ENCODE results near the gene PTPRN2. TPM values are rescaled to one million over a fixed set of nuclear protein-coding genes. Genes with fewer than 3 reads are reported as not detected.

PTPRN2 gene
- total and polyA plus RNA-seq, 4 donors, result 18.1 to 69.9 (median 50.4) TPM

- Histone ChIP-seq H3K27ac (ENCODE audit: low read depth, low read length) (no peak overlapping the region), H3K4me3 (ENCODE audit: low read depth, low read length) (no peak overlapping the region), H3K9me3 (ENCODE audit: control insufficient read depth, insufficient read depth, low read length) (no peaks in the 10 kb centered on the region), H3K36me3 (ENCODE audit: control insufficient read depth, insufficient read depth, low read length) (peaks cover 64% of the 10 kb centered on the region), H3K4me1 (ENCODE audit: control insufficient read depth, insufficient read depth, low read length) (no peaks in the 10 kb centered on the region), H3K27me3 (ENCODE audit: control insufficient read depth, insufficient read depth, low read length) (no peaks in the 10 kb centered on the region)
- 83% methylated on average over 3 of the region's 28 CpGs for WGBS (ENCODE audit: insufficient coverage)
- no peak for DNase-seq (ENCODE audit: low read depth in 4 of 6, low spot score in 6 of 6)
Measured at GRCh38 chr7:157653827-157654207, 933.8 kb downstream of the PTPRN2 start.

GRCh38 chr7:157652954-157653826 lies 934.4 kb downstream of the PTPRN2 start:
- no peak overlapping the region for H3K27ac ChIP-seq (ENCODE audit: low read depth, low read length)
- no peaks in the 10 kb centered on the region for H3K27me3 ChIP-seq (ENCODE audit: control insufficient read depth, insufficient read depth, low read length)
- 92% methylated on average over 26 of the region's 32 CpGs for WGBS (ENCODE audit: insufficient coverage)
- no peak overlapping the region for H3K4me3 ChIP-seq (ENCODE audit: low read depth, low read length)
- peaks cover 59% of the 10 kb centered on the region for H3K36me3 ChIP-seq (ENCODE audit: control insufficient read depth, insufficient read depth, low read length)
- no peak for DNase-seq (ENCODE audit: low read depth in 4 of 6, low spot score in 6 of 6)
- no peaks in the 10 kb centered on the region for H3K4me1 ChIP-seq (ENCODE audit: control insufficient read depth, insufficient read depth, low read length)
- H3K9me3 ChIP-seq (ENCODE audit: control insufficient read depth, insufficient read depth, low read length), result no peaks in the 10 kb centered on the region

GRCh38 chr7:157652161-157652953 lies 935.3 kb downstream of the PTPRN2 start:
- no peak for DNase-seq (ENCODE audit: low read depth in 4 of 6, low spot score in 6 of 6)
- H3K36me3 ChIP-seq (ENCODE audit: control insufficient read depth, insufficient read depth, low read length), result peaks cover 59% of the 10 kb centered on the region
- H3K4me3 ChIP-seq (ENCODE audit: low read depth, low read length), result no peak overlapping the region
- H3K27me3 ChIP-seq (ENCODE audit: control insufficient read depth, insufficient read depth, low read length), result no peaks in the 10 kb centered on the region
- H3K4me1 ChIP-seq (ENCODE audit: control insufficient read depth, insufficient read depth, low read length), result no peaks in the 10 kb centered on the region
- no peaks in the 10 kb centered on the region for H3K9me3 ChIP-seq (ENCODE audit: control insufficient read depth, insufficient read depth, low read length)
- H3K27ac ChIP-seq (ENCODE audit: low read depth, low read length), result no peak overlapping the region
- WGBS (ENCODE audit: insufficient coverage), result 89% methylated on average over 15 of the region's 18 CpGs

- Histone ChIP-seq H3K27me3 (ENCODE audit: control insufficient read depth, insufficient read depth, low read length) (no peaks in the 10 kb centered on the region), H3K4me3 (ENCODE audit: low read depth, low read length) (no peak overlapping the region), H3K9me3 (ENCODE audit: control insufficient read depth, insufficient read depth, low read length) (no peaks in the 10 kb centered on the region), H3K27ac (ENCODE audit: low read depth, low read length) (no peak overlapping the region), H3K4me1 (ENCODE audit: control insufficient read depth, insufficient read depth, low read length) (no peaks in the 10 kb centered on the region), H3K36me3 (ENCODE audit: control insufficient read depth, insufficient read depth, low read length) (peaks cover 59% of the 10 kb centered on the region)
- no peak for DNase-seq (ENCODE audit: low read depth in 4 of 6, low spot score in 6 of 6)
- WGBS (ENCODE audit: insufficient coverage), result 79% methylated on average over 25 of the region's 28 CpGs
Measured at GRCh38 chr7:157651366-157652160, 936.1 kb downstream of the PTPRN2 start.

- DNase-seq (ENCODE audit: low read depth in 4 of 6, low spot score in 6 of 6), result no peak
- Histone ChIP-seq H3K4me3 (ENCODE audit: low read depth, low read length) (no peak overlapping the region), H3K36me3 (ENCODE audit: control insufficient read depth, insufficient read depth, low read length) (peaks cover 58% of the 10 kb centered on the region), H3K4me1 (ENCODE audit: control insufficient read depth, insufficient read depth, low read length) (no peaks in the 10 kb centered on the region), H3K27ac (ENCODE audit: low read depth, low read length) (no peak overlapping the region), H3K27me3 (ENCODE audit: control insufficient read depth, insufficient read depth, low read length) (no peaks in the 10 kb centered on the region), H3K9me3 (ENCODE audit: control insufficient read depth, insufficient read depth, low read length) (no peaks in the 10 kb centered on the region)
- WGBS (ENCODE audit: insufficient coverage), result 95% methylated on average over 16 of the region's 19 CpGs
Measured at GRCh38 chr7:157650801-157651200, 936.8 kb downstream of the PTPRN2 start.

- no peaks in the 10 kb centered on the region for H3K27me3 ChIP-seq (ENCODE audit: control insufficient read depth, insufficient read depth, low read length)
- no peak for DNase-seq (ENCODE audit: low read depth in 4 of 6, low spot score in 6 of 6)
- H3K4me1 ChIP-seq (ENCODE audit: control insufficient read depth, insufficient read depth, low read length), result no peaks in the 10 kb centered on the region
- H3K27ac ChIP-seq (ENCODE audit: low read depth, low read length), result no peak overlapping the region
- WGBS (ENCODE audit: insufficient coverage), result 91% methylated on average over 25 of the region's 25 CpGs
- H3K36me3 ChIP-seq (ENCODE audit: control insufficient read depth, insufficient read depth, low read length), result peaks cover 57% of the 10 kb centered on the region
- no peaks in the 10 kb centered on the region for H3K9me3 ChIP-seq (ENCODE audit: control insufficient read depth, insufficient read depth, low read length)
- no peak overlapping the region for H3K4me3 ChIP-seq (ENCODE audit: low read depth, low read length)
Measured at GRCh38 chr7:157650131-157650631, 937.4 kb downstream of the PTPRN2 start.

- peaks cover 44% of the 10 kb centered on the region for H3K36me3 ChIP-seq (ENCODE audit: control insufficient read depth, insufficient read depth, low read length)
- no peak overlapping the region for H3K4me3 ChIP-seq (ENCODE audit: low read depth, low read length)
- 96% methylated on average over 12 of the region's 13 CpGs for WGBS (ENCODE audit: insufficient coverage)
- H3K9me3 ChIP-seq (ENCODE audit: control insufficient read depth, insufficient read depth, low read length), result no peaks in the 10 kb centered on the region
- H3K4me1 ChIP-seq (ENCODE audit: control insufficient read depth, insufficient read depth, low read length), result no peaks in the 10 kb centered on the region
- DNase-seq (ENCODE audit: low read depth in 4 of 6, low spot score in 6 of 6), result no peak
- H3K27me3 ChIP-seq (ENCODE audit: control insufficient read depth, insufficient read depth, low read length), result no peaks in the 10 kb centered on the region
- H3K27ac ChIP-seq (ENCODE audit: low read depth, low read length), result no peak overlapping the region
Measured at GRCh38 chr7:157646551-157646950, 941.1 kb downstream of the PTPRN2 start.

GRCh38 chr7:157645539-157645938 lies 942.1 kb downstream of the PTPRN2 start:
- H3K27me3 ChIP-seq (ENCODE audit: control insufficient read depth, insufficient read depth, low read length), result no peaks in the 10 kb centered on the region
- 93% methylated on average over 11 of the region's 12 CpGs for WGBS (ENCODE audit: insufficient coverage)

GRCh38 chr7:157644946-157645345 lies 942.7 kb downstream of the PTPRN2 start:
- WGBS (ENCODE audit: insufficient coverage), result 98% methylated on average over 11 of the region's 12 CpGs
- Histone ChIP-seq H3K36me3 (ENCODE audit: control insufficient read depth, insufficient read depth, low read length) (peaks cover 32% of the 10 kb centered on the region), H3K4me1 (ENCODE audit: control insufficient read depth, insufficient read depth, low read length) (no peaks in the 10 kb centered on the region), H3K9me3 (ENCODE audit: control insufficient read depth, insufficient read depth, low read length) (no peaks in the 10 kb centered on the region), H3K27ac (ENCODE audit: low read depth, low read length) (no peak overlapping the region), H3K27me3 (ENCODE audit: control insufficient read depth, insufficient read depth, low read length) (no peaks in the 10 kb centered on the region), H3K4me3 (ENCODE audit: low read depth, low read length) (no peak overlapping the region)
- DNase-seq (ENCODE audit: low read depth in 4 of 6, low spot score in 6 of 6), result no peak

More at GRCh38 chr7:157645539-157645938, 942.1 kb downstream of the PTPRN2 start:
- H3K27ac ChIP-seq (ENCODE audit: low read depth, low read length), result no peak overlapping the region
- DNase-seq (ENCODE audit: low read depth in 4 of 6, low spot score in 6 of 6), result no peak
- H3K4me1 ChIP-seq (ENCODE audit: control insufficient read depth, insufficient read depth, low read length), result no peaks in the 10 kb centered on the region
- peaks cover 38% of the 10 kb centered on the region for H3K36me3 ChIP-seq (ENCODE audit: control insufficient read depth, insufficient read depth, low read length)
- no peak overlapping the region for H3K4me3 ChIP-seq (ENCODE audit: low read depth, low read length)
- H3K9me3 ChIP-seq (ENCODE audit: control insufficient read depth, insufficient read depth, low read length), result no peaks in the 10 kb centered on the region
